Left ventricle myocardium inferior (tissue), 1 donor: ENCODE measurements around the gene DESI1. TPM values are rescaled to one million over a fixed set of nuclear protein-coding genes. Genes with fewer than 3 reads are reported as not detected.
"Not testable (repeated sequence)": the region's sequence is repeated elsewhere in the genome, so short reads cannot be mapped to it uniquely, and the experiment has no call there.

Source experiments
- DNase-seq: peaks from one replicate; pipeline ENCODE4 v3.0.0-alpha.2; 2020
- H3K27ac ChIP-seq: fragments of 200-600 bp; replicated peaks from 2 replicates; pipeline ENCODE4 v1.8.0; 2021
- H3K27me3 ChIP-seq: fragments of 200-600 bp; 2 replicates; pipeline ENCODE4 v1.8.0; 2021; ENCODE audit warnings: low read depth
- H3K36me3 ChIP-seq: fragments of 200-600 bp; 2 replicates; pipeline ENCODE4 v1.8.0; 2021
- H3K4me1 ChIP-seq: fragments of 200-600 bp; 2 replicates; pipeline ENCODE4 v1.8.0; 2021
- H3K4me3 ChIP-seq: fragments of 200-600 bp; 2 replicates; pipeline ENCODE4 v1.8.0; 2021; ENCODE audit warnings: mild to moderate bottlenecking, moderate library complexity
- H3K9me3 ChIP-seq: fragments of 200-600 bp; replicated peaks from 2 replicates; pipeline ENCODE4 v1.8.0; 2021
- intact Hi-C: fragments of 100-400 bp; cut with micrococcal nuclease; formaldehyde crosslinking; loops from one replicate; pipeline ENCODE4 v1.11.0; 2022
- long read RNA-seq: library from polyadenylated mRNA; unstranded; transcript quantifications from one replicate; pipeline ENCODE4 v2.0.0, GENCODE V29; 2021
- total RNA-seq: library from RNA; stranded (reverse); fragmentation: NEBNext Ultra II Directional; extraction: Animal tissue kit (Norgen Biotek cat#: 25700); gene quantifications from one replicate; pipeline ENCODE4 v1.2.1, GENCODE V29; 2021
- TF ChIP-seq, protein P1 (sequence below): fragments of 200-600 bp; IDR thresholded peaks from 2 replicates; pipeline ENCODE4 v1.8.0; 2021; ENCODE audit warnings: antibody characterized with exemption, mild to moderate bottlenecking, borderline replicate concordance
- donor health status: DM: no; HTN: yes; CAD: no; lungs with severe emphysema.

DESI1 gene
- 46.2 TPM for total RNA-seq
- long read RNA-seq, transcript DESI1-201 (6 exons, 3,833 nt) = major isoform, 16 of 42 reads
- long read RNA-seq, partial matches to known transcripts = 0 of 42 reads
- long read RNA-seq, other reads (novel, unspliced or antisense) = 26 of 42 reads

DNA sequence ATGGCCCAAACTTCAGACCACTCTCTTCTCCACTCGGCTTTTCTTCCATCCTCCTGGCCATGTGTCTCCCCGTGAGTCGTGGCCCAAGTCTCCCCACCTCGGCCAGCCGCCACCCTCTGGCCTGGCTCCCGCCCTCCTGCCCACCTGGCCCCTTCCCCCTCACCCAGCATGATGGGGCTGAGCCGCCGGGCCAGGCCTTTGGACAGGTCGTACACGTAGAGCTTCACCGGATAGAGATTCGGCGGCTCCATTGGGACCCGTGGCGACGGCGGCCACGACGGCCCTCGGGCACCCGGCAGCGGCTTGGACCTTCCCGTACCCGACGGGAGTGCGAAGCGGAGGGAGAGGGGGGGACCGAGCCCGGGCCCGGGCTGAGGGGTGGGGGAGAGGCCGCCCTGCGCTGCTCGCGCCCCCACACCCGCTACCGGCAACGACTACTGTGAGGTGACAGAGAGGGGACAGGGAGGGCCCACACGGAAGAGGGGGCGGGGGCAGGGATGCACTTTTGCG is at the start of gene DESI1:
Gene DESI1, minus strand, starts transcription at position 455 of the 510 bp plus-strand sequence. Its CDS starts 204 bp downstream, at position 251.
- H3K9me3 ChIP-seq = no peaks in the 10 kb centered on the region
- intact Hi-C loops = no loop called here
- H3K4me3 ChIP-seq = peak within 1 kb of the TSS; percentile 80
- DNase-seq = no peak
- peaks cover 37% of the 10 kb centered on the region for H3K36me3 ChIP-seq
- H3K4me1 ChIP-seq = peaks cover 44% of the 10 kb centered on the region
- TF ChIP-seq, protein P1, sequence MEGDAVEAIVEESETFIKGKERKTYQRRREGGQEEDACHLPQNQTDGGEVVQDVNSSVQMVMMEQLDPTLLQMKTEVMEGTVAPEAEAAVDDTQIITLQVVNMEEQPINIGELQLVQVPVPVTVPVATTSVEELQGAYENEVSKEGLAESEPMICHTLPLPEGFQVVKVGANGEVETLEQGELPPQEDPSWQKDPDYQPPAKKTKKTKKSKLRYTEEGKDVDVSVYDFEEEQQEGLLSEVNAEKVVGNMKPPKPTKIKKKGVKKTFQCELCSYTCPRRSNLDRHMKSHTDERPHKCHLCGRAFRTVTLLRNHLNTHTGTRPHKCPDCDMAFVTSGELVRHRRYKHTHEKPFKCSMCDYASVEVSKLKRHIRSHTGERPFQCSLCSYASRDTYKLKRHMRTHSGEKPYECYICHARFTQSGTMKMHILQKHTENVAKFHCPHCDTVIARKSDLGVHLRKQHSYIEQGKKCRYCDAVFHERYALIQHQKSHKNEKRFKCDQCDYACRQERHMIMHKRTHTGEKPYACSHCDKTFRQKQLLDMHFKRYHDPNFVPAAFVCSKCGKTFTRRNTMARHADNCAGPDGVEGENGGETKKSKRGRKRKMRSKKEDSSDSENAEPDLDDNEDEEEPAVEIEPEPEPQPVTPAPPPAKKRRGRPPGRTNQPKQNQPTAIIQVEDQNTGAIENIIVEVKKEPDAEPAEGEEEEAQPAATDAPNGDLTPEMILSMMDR = no peak
- H3K27ac ChIP-seq = peak within 1 kb of the TSS; percentile 93
- no peaks in the 10 kb centered on the region for H3K27me3 ChIP-seq

DNA sequence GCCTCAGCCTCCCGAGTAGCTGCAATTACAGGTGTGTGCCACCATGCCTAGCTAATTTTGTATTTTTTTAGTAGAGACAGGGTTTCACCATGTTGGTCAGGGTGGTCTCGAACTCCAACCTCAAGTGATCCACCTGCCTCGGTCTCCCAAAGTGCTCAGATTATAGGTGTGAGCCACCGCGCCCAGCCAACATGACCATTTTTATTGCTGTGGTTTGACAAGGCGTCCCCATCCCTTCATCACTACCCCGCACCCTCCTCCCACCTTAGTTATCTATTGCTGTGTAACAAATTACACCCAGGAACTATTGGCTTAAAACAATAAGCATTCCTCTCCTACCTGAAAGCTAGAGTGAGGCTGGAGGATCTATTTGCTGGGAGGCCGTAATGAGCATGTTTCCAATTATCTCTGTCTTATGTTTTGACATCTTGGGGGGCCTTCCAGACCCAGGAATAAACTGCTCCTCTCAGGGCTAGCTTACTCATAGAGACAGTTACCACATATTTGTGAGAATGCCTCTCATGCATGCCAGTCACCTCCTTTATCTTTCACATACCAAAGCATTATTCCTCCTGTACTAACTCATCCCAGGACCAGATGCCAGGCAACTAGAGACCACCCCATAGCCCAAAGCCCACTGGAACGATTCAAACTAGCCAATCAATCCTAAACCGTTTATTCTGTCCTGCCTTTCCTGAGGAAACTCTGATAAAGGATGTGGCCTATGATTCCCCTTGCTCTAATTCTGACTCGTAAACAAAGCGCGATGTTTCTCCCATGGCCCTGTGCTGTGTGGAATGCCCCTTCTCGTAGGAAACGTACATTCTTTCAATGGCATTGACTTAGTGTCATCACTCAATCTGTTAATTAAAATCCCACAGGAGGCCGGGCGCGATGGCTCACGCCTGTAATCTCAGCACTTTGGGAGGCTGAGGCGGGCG is 48.4 kb upstream of the DESI1 start:
- H3K4me3 ChIP-seq = no peak overlapping the region
- H3K36me3 ChIP-seq = peaks cover 19% of the 10 kb centered on the region
- H3K27me3 ChIP-seq = no peaks in the 10 kb centered on the region
- DNase-seq = no peak
- intact Hi-C loops = no loop called here
- TF ChIP-seq, protein P1 = no peak
- no peak overlapping the region for H3K27ac ChIP-seq
- no peaks in the 10 kb centered on the region for H3K9me3 ChIP-seq
- peaks cover 18% of the 10 kb centered on the region for H3K4me1 ChIP-seq

DNA sequence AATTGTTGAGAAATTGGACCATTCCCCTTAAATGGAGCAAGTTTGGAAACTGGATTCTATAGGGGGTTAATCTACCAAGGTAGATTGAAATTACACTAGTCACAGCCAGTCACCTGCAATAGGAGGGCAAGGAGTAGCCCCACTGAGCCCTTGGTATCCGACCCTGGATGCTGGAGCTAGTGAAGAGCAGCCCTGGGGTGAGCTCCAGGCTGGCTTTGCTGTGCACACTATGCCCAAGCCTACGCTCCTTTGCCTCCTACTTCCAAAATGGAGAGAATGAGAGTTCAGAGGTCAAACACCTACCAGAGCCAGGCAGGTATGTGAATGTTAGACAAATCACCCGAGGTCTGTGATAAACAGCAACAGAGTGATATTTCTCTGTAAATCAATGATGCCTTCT is 44.1 kb upstream of the DESI1 start:
- Histone ChIP-seq H3K4me3 (no peak overlapping the region), H3K27ac (no peak overlapping the region), H3K36me3 (peaks cover 54% of the 10 kb centered on the region), H3K4me1 (peaks cover 22% of the 10 kb centered on the region), H3K27me3 (no peaks in the 10 kb centered on the region), H3K9me3 (no peaks in the 10 kb centered on the region)
- no peak for DNase-seq
- intact Hi-C loops = no loop called here
- TF ChIP-seq, protein P1 = no peak

DNA sequence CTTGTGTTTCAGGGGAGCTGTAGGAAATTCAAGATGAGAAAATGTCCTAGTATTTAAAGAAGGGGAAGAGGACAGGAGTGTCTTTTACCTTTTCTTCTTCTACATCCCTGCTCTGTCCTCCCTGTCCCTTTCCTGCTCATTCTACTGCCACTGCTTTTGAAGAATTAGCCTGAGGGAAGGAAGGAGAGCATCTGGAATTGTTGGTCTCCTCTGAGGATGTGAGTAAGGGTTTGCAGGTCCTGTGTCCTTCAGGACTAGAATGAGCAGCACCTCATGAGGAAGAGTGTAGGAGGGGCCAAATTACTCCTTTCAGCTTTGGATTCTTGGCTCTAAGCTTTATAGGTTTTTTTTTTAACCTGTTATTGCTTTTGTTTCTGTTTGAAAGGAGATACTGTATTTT is 43.6 kb upstream of the DESI1 start:
- Histone ChIP-seq H3K4me3 (no peak overlapping the region), H3K27ac (no peak overlapping the region), H3K36me3 (peaks cover 59% of the 10 kb centered on the region), H3K4me1 (peaks cover 26% of the 10 kb centered on the region), H3K27me3 (no peaks in the 10 kb centered on the region), H3K9me3 (no peaks in the 10 kb centered on the region)
- TF ChIP-seq, protein P1 = no peak
- DNase-seq = no peak
- intact Hi-C loops = no loop called here

DNA sequence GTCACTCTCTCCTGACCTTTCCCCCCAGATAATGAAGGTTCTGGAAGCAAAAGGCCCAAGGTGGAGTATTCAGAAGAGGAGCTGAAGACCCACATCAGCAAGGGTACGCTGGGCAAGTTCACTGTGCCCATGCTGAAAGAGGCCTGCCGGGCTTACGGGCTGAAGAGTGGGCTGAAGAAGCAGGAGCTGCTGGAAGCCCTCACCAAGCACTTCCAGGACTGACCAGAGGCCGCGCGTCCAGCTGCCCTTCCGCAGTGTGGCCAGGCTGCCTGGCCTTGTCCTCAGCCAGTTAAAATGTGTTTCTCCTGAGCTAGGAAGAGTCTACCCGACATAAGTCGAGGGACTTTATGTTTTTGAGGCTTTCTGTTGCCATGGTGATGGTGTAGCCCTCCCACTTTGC is 42.8 kb upstream of the DESI1 start:
- H3K4me3 ChIP-seq, DNase-seq, H3K27me3 ChIP-seq, H3K9me3 ChIP-seq, intact Hi-C loops: not testable (repeated sequence)
- Histone ChIP-seq H3K4me1 (peaks cover 32% of the 10 kb centered on the region), H3K27ac (peak overlapping the region; percentile 1), H3K36me3 (peaks cover 68% of the 10 kb centered on the region)

DNA sequence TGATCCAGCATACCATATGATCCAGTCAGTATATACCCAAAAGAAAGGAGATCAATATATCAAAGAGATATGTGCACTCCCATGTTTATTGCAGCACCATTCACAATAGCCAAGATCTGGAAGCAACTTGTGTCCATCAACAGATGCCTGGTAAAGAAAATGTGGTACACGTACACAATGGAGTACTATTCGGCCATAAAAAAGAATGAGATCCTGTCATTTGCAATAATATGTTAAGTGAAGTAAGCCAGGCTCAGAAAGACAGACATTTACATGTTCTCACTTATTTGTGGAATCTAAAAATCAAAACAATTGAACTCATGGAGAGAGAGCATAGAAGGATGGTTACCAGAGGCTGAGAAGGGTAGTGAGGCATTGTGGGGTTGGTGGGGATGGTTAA is 40.9 kb upstream of the DESI1 start:
- Histone ChIP-seq H3K36me3 (peaks cover 87% of the 10 kb centered on the region), H3K4me1 (peaks cover 23% of the 10 kb centered on the region), H3K9me3 (no peaks in the 10 kb centered on the region), H3K27me3 (no peaks in the 10 kb centered on the region), H3K4me3 (no peak overlapping the region), H3K27ac (peak overlapping the region; percentile 88)
- TF ChIP-seq, protein P1 = no peak
- DNase-seq = no peak
- intact Hi-C loops = no loop called here
